ENCODE data around the gene TCTN3. TPM values are rescaled to one million over a fixed set of nuclear protein-coding genes. Genes with fewer than 3 reads are reported as not detected.

Gene TCTN3
- total and polyA plus RNA-seq, 2 of the 13 experiments (the other 11 are each of a cell fraction or from before 2014, with no cell fraction given): 53.3 to 60.0 TPM

DNA sequence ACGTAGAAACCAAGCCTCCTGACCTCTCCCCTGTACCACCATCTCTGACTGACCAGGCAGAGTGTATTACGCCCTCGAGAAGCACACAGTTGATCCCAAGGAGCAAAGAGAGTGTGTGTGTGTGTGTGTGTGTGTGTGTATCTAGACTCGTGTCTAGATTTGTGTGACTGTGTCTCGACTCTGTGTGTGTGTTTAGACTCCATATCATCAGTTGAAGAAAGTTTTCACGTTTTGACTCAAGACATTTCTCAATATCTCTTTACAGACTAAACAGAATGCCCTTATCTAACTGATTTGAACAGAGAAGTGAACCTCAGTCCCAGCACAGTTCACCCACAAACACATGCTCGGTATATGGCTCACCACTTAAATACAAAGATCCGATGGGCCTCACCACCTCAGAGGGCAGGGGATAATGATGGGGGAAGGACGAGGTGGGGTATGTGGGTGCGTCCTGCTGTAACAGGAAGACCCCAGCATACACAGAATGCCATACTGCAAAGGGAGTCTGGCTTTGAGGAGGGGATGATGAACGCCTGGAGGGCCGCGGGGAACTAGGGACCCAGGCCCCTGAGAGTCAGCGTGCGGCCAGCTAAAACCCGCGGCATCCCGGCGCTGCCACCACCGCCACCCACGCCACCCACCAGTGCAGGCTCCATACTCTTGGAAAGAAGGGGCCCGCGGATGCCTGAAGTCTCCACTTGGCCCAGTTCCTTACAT, 38.0 kb downstream of the TCTN3 start (continued):
- TF ChIP-seq, protein P1, sequence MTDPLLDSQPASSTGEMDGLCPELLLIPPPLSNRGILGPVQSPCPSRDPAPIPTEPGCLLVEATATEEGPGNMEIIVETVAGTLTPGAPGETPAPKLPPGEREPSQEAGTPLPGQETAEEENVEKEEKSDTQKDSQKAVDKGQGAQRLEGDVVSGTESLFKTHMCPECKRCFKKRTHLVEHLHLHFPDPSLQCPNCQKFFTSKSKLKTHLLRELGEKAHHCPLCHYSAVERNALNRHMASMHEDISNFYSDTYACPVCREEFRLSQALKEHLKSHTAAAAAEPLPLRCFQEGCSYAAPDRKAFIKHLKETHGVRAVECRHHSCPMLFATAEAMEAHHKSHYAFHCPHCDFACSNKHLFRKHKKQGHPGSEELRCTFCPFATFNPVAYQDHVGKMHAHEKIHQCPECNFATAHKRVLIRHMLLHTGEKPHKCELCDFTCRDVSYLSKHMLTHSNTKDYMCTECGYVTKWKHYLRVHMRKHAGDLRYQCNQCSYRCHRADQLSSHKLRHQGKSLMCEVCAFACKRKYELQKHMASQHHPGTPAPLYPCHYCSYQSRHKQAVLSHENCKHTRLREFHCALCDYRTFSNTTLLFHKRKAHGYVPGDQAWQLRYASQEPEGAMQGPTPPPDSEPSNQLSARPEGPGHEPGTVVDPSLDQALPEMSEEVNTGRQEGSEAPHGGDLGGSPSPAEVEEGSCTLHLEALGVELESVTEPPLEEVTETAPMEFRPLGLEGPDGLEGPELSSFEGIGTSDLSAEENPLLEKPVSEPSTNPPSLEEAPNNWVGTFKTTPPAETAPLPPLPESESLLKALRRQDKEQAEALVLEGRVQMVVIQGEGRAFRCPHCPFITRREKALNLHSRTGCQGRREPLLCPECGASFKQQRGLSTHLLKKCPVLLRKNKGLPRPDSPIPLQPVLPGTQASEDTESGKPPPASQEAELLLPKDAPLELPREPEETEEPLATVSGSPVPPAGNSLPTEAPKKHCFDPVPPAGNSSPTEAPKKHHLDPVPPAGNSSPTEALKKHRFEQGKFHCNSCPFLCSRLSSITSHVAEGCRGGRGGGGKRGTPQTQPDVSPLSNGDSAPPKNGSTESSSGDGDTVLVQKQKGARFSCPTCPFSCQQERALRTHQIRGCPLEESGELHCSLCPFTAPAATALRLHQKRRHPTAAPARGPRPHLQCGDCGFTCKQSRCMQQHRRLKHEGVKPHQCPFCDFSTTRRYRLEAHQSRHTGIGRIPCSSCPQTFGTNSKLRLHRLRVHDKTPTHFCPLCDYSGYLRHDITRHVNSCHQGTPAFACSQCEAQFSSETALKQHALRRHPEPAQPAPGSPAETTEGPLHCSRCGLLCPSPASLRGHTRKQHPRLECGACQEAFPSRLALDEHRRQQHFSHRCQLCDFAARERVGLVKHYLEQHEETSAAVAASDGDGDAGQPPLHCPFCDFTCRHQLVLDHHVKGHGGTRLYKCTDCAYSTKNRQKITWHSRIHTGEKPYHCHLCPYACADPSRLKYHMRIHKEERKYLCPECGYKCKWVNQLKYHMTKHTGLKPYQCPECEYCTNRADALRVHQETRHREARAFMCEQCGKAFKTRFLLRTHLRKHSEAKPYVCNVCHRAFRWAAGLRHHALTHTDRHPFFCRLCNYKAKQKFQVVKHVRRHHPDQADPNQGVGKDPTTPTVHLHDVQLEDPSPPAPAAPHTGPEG (CRISPR knock-in tag; IDR thresholded peaks at IDR 0.05): no peak
- TF ChIP-seq STAT5B (CRISPR knock-in tag; IDR thresholded peaks at IDR 0.05) (no peak), ASH2L (IDR thresholded peaks at IDR 0.05; ENCODE audit: insufficient read length, low read depth, low read length) (peak; percentile 54), FOXA3 (CRISPR knock-in tag; IDR thresholded peaks at IDR 0.05) (no peak), NR1H2 (CRISPR knock-in tag; IDR thresholded peaks at IDR 0.05; ENCODE audit: borderline replicate concordance, low read depth) (0 out of 2 replicates have a peak, but pooled peaks have one; percentile 11), ZNF180 (CRISPR knock-in tag; IDR thresholded peaks at IDR 0.05; ENCODE audit: borderline replicate concordance, low read depth) (no peak), MEF2D (CRISPR knock-in tag; IDR thresholded peaks at IDR 0.05) (peak; percentile 47; the same call in 1 of the 2 replicates), ZNF317 (CRISPR knock-in tag; IDR thresholded peaks at IDR 0.05) (no peak), ZMYM4 (CRISPR knock-in tag; IDR thresholded peaks at IDR 0.05) (no peak)

Data from HepG2 (cell line).